Neural cell (in vitro differentiated cells): Measurements from ENCODE around the gene TSR3. TPM values are rescaled to one million over a fixed set of nuclear protein-coding genes. Genes with fewer than 3 reads are reported as not detected.

Source experiments
- H2AFZ ChIP-seq: fragments of 200-600, 300-800 bp; sonication (generic), shearing (Covaris generic); 2 replicates; pipeline ENCODE4 v1.6.0; 2014; ENCODE audit warnings: low read depth, mild to moderate bottlenecking, antibody characterized with exemption, low read length, moderate library complexity
- H3F3A ChIP-seq: fragments of 200-600 bp; shearing (Covaris generic); 2 replicates; pipeline ENCODE4 v1.6.1; 2016; ENCODE audit warnings: mild to moderate bottlenecking, moderate library complexity, mixed read lengths, antibody characterized with exemption, low read length; ENCODE audit not compliant: insufficient read depth, poor library complexity, severe bottlenecking
- H3K27ac ChIP-seq: fragments of 200-600, 300-800 bp; sonication (generic), shearing (Covaris generic); 2 replicates; pipeline ENCODE4 v1.5.1; 2014; ENCODE audit warnings: mild to moderate bottlenecking, low read length, moderate library complexity
- H3K27me3 ChIP-seq: fragments of 300-800, 200-600 bp; sonication (generic), shearing (Covaris generic); 2 replicates; pipeline ENCODE4 v1.6.0; 2014; ENCODE audit warnings: mild to moderate bottlenecking, low read depth, low read length, moderate library complexity; ENCODE audit not compliant: insufficient read depth
- H3K36me3 ChIP-seq: fragments of 300-800, 200-600 bp; sonication (generic), shearing (Covaris generic); 2 replicates; pipeline ENCODE4 v1.5.1; 2014; ENCODE audit warnings: mild to moderate bottlenecking, antibody characterized with exemption, low read length, moderate library complexity; ENCODE audit not compliant: insufficient read depth
- H3K4me2 ChIP-seq: fragments of 300-800, 200-600 bp; sonication (generic), shearing (Covaris generic); 2 replicates; pipeline ENCODE4 v1.6.0; 2014; ENCODE audit warnings: mild to moderate bottlenecking, low read length
- H3K4me3 ChIP-seq: fragments of 300-800, 200-600 bp; sonication (generic), shearing (Covaris generic); 2 replicates; pipeline ENCODE4 v1.5.1; 2014; ENCODE audit warnings: mild to moderate bottlenecking, low read length, moderate library complexity
- H3K79me2 ChIP-seq: fragments of 200-600 bp; shearing (Covaris generic); replicated peaks from 2 replicates; pipeline ENCODE4 v1.6.0; 2014; ENCODE audit warnings: mild to moderate bottlenecking, low read length, moderate library complexity; ENCODE audit not compliant: insufficient read depth
- H3K9ac ChIP-seq: fragments of 300-800, 200-600 bp; sonication (generic), shearing (Covaris generic); 2 replicates; pipeline ENCODE4 v1.6.1; 2016; ENCODE audit warnings: mild to moderate bottlenecking, low read length, mixed read lengths
- H3K9me2 ChIP-seq: fragments of 200-600 bp; shearing (Covaris generic); 2 replicates; pipeline ENCODE4 v1.6.1; 2016; ENCODE audit warnings: mild to moderate bottlenecking, low read length, mixed read lengths; ENCODE audit not compliant: insufficient read depth
- H3K9me3 ChIP-seq: fragments of 200-600, 300-800 bp; sonication (generic), shearing (Covaris generic); 2 replicates; pipeline ENCODE4 v1.6.1; 2016; ENCODE audit warnings: mild to moderate bottlenecking, mixed run types, low read length, moderate library complexity, mixed read lengths
- H4K20me1 ChIP-seq: fragments of 200-600 bp; shearing (Covaris generic); 2 replicates; pipeline ENCODE4 v1.6.1; 2016; ENCODE audit warnings: mild to moderate bottlenecking, mixed run types; ENCODE audit not compliant: insufficient read depth
- CTCF ChIP-seq: fragments of 450-650 bp; IDR thresholded peaks from 2 replicates; pipeline ENCODE4 v1.5.1; 2014; ENCODE audit warnings: antibody characterized with exemption, mild to moderate bottlenecking, moderate library complexity; ENCODE audit not compliant: poor library complexity, severe bottlenecking
- EP300 ChIP-seq: fragments of 450-650 bp; conservative IDR thresholded peaks from 2 replicates; pipeline ENCODE4 v1.6.1; 2014; ENCODE audit warnings: antibody characterized with exemption, mild to moderate bottlenecking, moderate library complexity; ENCODE audit not compliant: poor library complexity, severe bottlenecking
- EZH2 ChIP-seq: fragments of 200-600, 300-800 bp; shearing (Covaris generic), sonication (generic); IDR thresholded peaks from 2 replicates; pipeline ENCODE4 v1.6.1; 2014; ENCODE audit warnings: antibody characterized with exemption, low read length, borderline replicate concordance, mild to moderate bottlenecking; ENCODE audit not compliant: insufficient read depth, poor library complexity, severe bottlenecking
- MXI1 ChIP-seq: fragments of 450-650 bp; conservative IDR thresholded peaks from 2 replicates; pipeline ENCODE4 v1.6.1; 2014; ENCODE audit warnings: antibody characterized with exemption, mild to moderate bottlenecking; ENCODE audit not compliant: poor library complexity, severe bottlenecking
- POLR2AphosphoS5 ChIP-seq: IDR thresholded peaks from 2 replicates; pipeline ENCODE4 v1.6.1; 2012
- RAD21 ChIP-seq: fragments of 450-650 bp; conservative IDR thresholded peaks from 2 replicates; pipeline ENCODE4 v1.6.1; 2014; ENCODE audit warnings: antibody characterized with exemption, mild to moderate bottlenecking, moderate library complexity
- REST ChIP-seq: IDR thresholded peaks from 2 replicates; pipeline ENCODE4 v1.6.1; 2012; ENCODE audit warnings: borderline replicate concordance
- SMC3 ChIP-seq: fragments of 450-650 bp; conservative IDR thresholded peaks from 2 replicates; pipeline ENCODE4 v1.6.1; 2014; ENCODE audit warnings: antibody characterized with exemption, mild to moderate bottlenecking, moderate library complexity; ENCODE audit not compliant: poor library complexity
- TAF1 ChIP-seq: IDR thresholded peaks from 2 replicates; pipeline ENCODE4 v1.6.1; 2012; ENCODE audit warnings: low read depth
- polyA plus RNA-seq: library from polyadenylated mRNA; depleted of rRNA; stranded (reverse); fragments of >200 nt; gene quantifications from 2 replicates; pipeline ENCODE4 v1.2.3, GENCODE V29; 2014

The TSR3 gene
- polyA plus RNA-seq, 1 donor from 2014 or later, result 102 TPM

GRCh38 chr16:1345651-1346421, 5.8 kb downstream of the TSR3 start:
- Histone ChIP-seq H3K36me3 (no peaks in the 10 kb centered on the region), H4K20me1 (no peaks in the 10 kb centered on the region)

GRCh38 chr16:1345087-1345486, 6.6 kb downstream of the TSR3 start:
- no peaks in the 10 kb centered on the region for H3K79me2 ChIP-seq
- H3K4me3 ChIP-seq, result no peak overlapping the region
- H3K27me3 ChIP-seq, result no peaks in the 10 kb centered on the region
- H3K27ac ChIP-seq, result no peak overlapping the region
- no peaks in the 10 kb centered on the region for H3F3A ChIP-seq
- no peaks in the 10 kb centered on the region for H3K9me3 ChIP-seq
- H3K36me3 ChIP-seq, result no peaks in the 10 kb centered on the region
- H3K9me2 ChIP-seq, result no peaks in the 10 kb centered on the region
- H2AFZ ChIP-seq, result no peak overlapping the region
- H3K4me2 ChIP-seq, result no peak overlapping the region
- H3K9ac ChIP-seq, result no peak overlapping the region
- no peaks in the 10 kb centered on the region for H4K20me1 ChIP-seq
- no peak for TF ChIP-seq RAD21
- TF ChIP-seq MXI1, result no peak
- TF ChIP-seq TAF1, result no peak
- TF ChIP-seq CTCF, result no peak
- TF ChIP-seq POLR2AphosphoS5, result no peak
- no peak for TF ChIP-seq EZH2

More at GRCh38 chr16:1345651-1346421, 5.8 kb downstream of the TSR3 start:
- no peak overlapping the region for H2AFZ ChIP-seq
- H3K9me3 ChIP-seq, result no peaks in the 10 kb centered on the region
- no peak overlapping the region for H3K4me2 ChIP-seq
- H3K79me2 ChIP-seq, result peaks cover under 1% of the 10 kb centered on the region
- TF ChIP-seq TAF1, result no peak
- TF ChIP-seq CTCF, result no peak
- TF ChIP-seq MXI1, result no peak
- no peak for TF ChIP-seq POLR2AphosphoS5
- TF ChIP-seq REST, result no peak
- no peak for TF ChIP-seq EP300
- TF ChIP-seq SMC3, result no peak
- TF ChIP-seq RAD21, result no peak
- TF ChIP-seq EZH2, result no peak
- no peak overlapping the region for H3K27ac ChIP-seq
- H3K27me3 ChIP-seq, result no peaks in the 10 kb centered on the region
- no peak overlapping the region for H3K9ac ChIP-seq
- no peak overlapping the region for H3K4me3 ChIP-seq
- no peaks in the 10 kb centered on the region for H3F3A ChIP-seq
- H3K9me2 ChIP-seq, result no peaks in the 10 kb centered on the region
